ENCODE results near the gene RETSAT. TPM values are rescaled to one million over a fixed set of nuclear protein-coding genes. Genes with fewer than 3 reads are reported as not detected.

Gene RETSAT
- total and polyA plus RNA-seq, 2 donors (not counting 1 experiment from before 2014, with no cell fraction given) = 13.0 to 28.1 TPM

- peak overlapping the region; percentile 38 for H3K4me2 ChIP-seq (replicated peaks; ENCODE audit: low read depth, low read length, poor library complexity, severe bottlenecking)
- peak overlapping the region in 3 of 5 experiments; percentile 2 to 49 (median 41) for H3K4me3 ChIP-seq (ENCODE audit: control extremely low read depth in 1 of 5, extremely low read depth in 1 of 5, insufficient read depth in 1 of 5, low read depth in 2 of 5, low read length in 4 of 5)
- peaks cover 0 to 14% (median 3%) of the 10 kb centered on the region in 4 experiments for H3K27me3 ChIP-seq (replicated peaks in 1 of 4; ENCODE audit: control extremely low read depth in 1 of 4, control insufficient read depth in 3 of 4, insufficient read depth in 4 of 4, low read length in 3 of 4)
- ChIA-PET POLR2A (no interaction called here), CTCF (interaction anchor here (0.7 to 1.3 kb wide), 2 partner anchors 10 to 245 kb away, joined by 3 read pairs; no protein-coding TSS in a partner anchor)
- no peaks in the 10 kb centered on the region for H3K9me3 ChIP-seq (ENCODE audit: control extremely low read depth in 1 of 3, control insufficient read depth in 2 of 3, insufficient read depth in 1 of 3, low read length in 2 of 3)
- peaks cover 31% of the 10 kb centered on the region for H3K4me1 Mint-ChIP-seq
- H2AFZ ChIP-seq (ENCODE audit: insufficient read depth, low read depth, low read length, poor library complexity, severe bottlenecking) = no peak overlapping the region
- H3K27me3 Mint-ChIP-seq = peaks cover 12% of the 10 kb centered on the region
- peak overlapping the region; percentile 67 for H3K4me3 Mint-ChIP-seq
- no peaks in the 10 kb centered on the region for H3K9me3 Mint-ChIP-seq (ENCODE audit: insufficient read depth)
- 72% methylated on average over 2 of the region's 9 CpGs for WGBS (ENCODE audit: insufficient coverage)
- peaks cover 21 to 25% of the 10 kb centered on the region in 2 donors for H3K4me1 ChIP-seq (ENCODE audit: control insufficient read depth in 2 of 2, insufficient read depth in 2 of 2, low read length in 2 of 2)
- peak overlapping the region; percentile 41 for H3K9ac ChIP-seq (ENCODE audit: low read length)
- TF ChIP-seq EZH2 (IDR thresholded peaks at IDR 0.05; ENCODE audit: borderline replicate concordance, insufficient read depth, low read depth, low read length, poor library complexity, severe bottlenecking) (no peak), CTCF (IDR thresholded peaks at IDR 0.05) (no peak)
- DNase-seq (no peak), ATAC-seq (ENCODE audit: low read depth) (no peak)
- no peaks in the 10 kb centered on the region for H3K79me2 ChIP-seq (ENCODE audit: control insufficient read depth, insufficient read depth, low read length)
- intact Hi-C loops (cut with micrococcal nuclease) = no loop called here
- H3K27ac ChIP-seq (ENCODE audit: low read length in 2 of 2) = no peak overlapping the region
- no peaks in the 10 kb centered on the region for H3K36me3 ChIP-seq (replicated peaks in 1 of 2; ENCODE audit: control extremely low read depth in 1 of 2, control insufficient read depth in 1 of 2, extremely low read depth in 1 of 2, insufficient read depth in 2 of 2, low read length in 1 of 2)
- H3K27ac Mint-ChIP-seq = peak overlapping the region; percentile 71
- no peaks in the 10 kb centered on the region for H4K20me1 ChIP-seq (ENCODE audit: control insufficient read depth, insufficient read depth, low read length, poor library complexity, severe bottlenecking)
These were observed 46.8 kb downstream of the RETSAT start for GRCh38 chr2:85307527-85307897.

GRCh38 chr2:85303780-85304531 lies 50.4 kb downstream of the RETSAT start:
- CTCF ChIA-PET = no interaction called here

More at GRCh38 chr2:85303780-85304531, 50.4 kb downstream of the RETSAT start:
- intact Hi-C loops (cut with micrococcal nuclease) = no loop called here
- no peak overlapping the region for H3K9ac ChIP-seq (ENCODE audit: low read length)
- peaks cover 13% of the 10 kb centered on the region for H3K4me1 Mint-ChIP-seq
- no peak overlapping the region for H2AFZ ChIP-seq (ENCODE audit: insufficient read depth, low read depth, low read length, poor library complexity, severe bottlenecking)
- DNase-seq = no peak
- H3K36me3 ChIP-seq (replicated peaks in 1 of 2; ENCODE audit: control extremely low read depth in 1 of 2, control insufficient read depth in 1 of 2, extremely low read depth in 1 of 2, insufficient read depth in 2 of 2, low read length in 1 of 2) = no peaks in the 10 kb centered on the region
- peaks cover 0 to 14% (median 3%) of the 10 kb centered on the region in 4 experiments for H3K27me3 ChIP-seq (replicated peaks in 1 of 4; ENCODE audit: control extremely low read depth in 1 of 4, control insufficient read depth in 3 of 4, insufficient read depth in 4 of 4, low read length in 3 of 4)
- no peaks in the 10 kb centered on the region for H3K9me3 ChIP-seq (ENCODE audit: control extremely low read depth in 1 of 3, control insufficient read depth in 2 of 3, insufficient read depth in 1 of 3, low read length in 2 of 3)
- no peak overlapping the region for H3K4me3 ChIP-seq (ENCODE audit: control extremely low read depth in 1 of 5, extremely low read depth in 1 of 5, insufficient read depth in 1 of 5, low read depth in 2 of 5, low read length in 4 of 5)
- no peaks in the 10 kb centered on the region for H4K20me1 ChIP-seq (ENCODE audit: control insufficient read depth, insufficient read depth, low read length, poor library complexity, severe bottlenecking)
- no peak for ATAC-seq (ENCODE audit: low read depth)
- H3K9me3 Mint-ChIP-seq (ENCODE audit: insufficient read depth) = no peaks in the 10 kb centered on the region
- 91% methylated on average over 27 of the region's 28 CpGs for WGBS (ENCODE audit: insufficient coverage)
- no peak overlapping the region for H3K27ac ChIP-seq (ENCODE audit: low read length in 2 of 2)
- TF ChIP-seq EZH2 (IDR thresholded peaks at IDR 0.05; ENCODE audit: borderline replicate concordance, insufficient read depth, low read depth, low read length, poor library complexity, severe bottlenecking) (no peak), CTCF (IDR thresholded peaks at IDR 0.05) (no peak)
- peaks cover 23% of the 10 kb centered on the region for H3K27me3 Mint-ChIP-seq
- no peak overlapping the region for H3K4me2 ChIP-seq (replicated peaks; ENCODE audit: low read depth, low read length, poor library complexity, severe bottlenecking)
- H3K4me1 ChIP-seq (ENCODE audit: control insufficient read depth in 2 of 2, insufficient read depth in 2 of 2, low read length in 2 of 2) = peaks cover 6 to 10% of the 10 kb centered on the region in 2 donors
- H3K79me2 ChIP-seq (ENCODE audit: control insufficient read depth, insufficient read depth, low read length) = no peaks in the 10 kb centered on the region
- POLR2A ChIA-PET = no interaction called here
- H3K4me3 Mint-ChIP-seq = no peak overlapping the region
- H3K27ac Mint-ChIP-seq = no peak overlapping the region
